ENCODE results near the gene FGF22.

Gene FGF22

GRCh38 chr19:593505-593904 is 46.2 kb upstream of the FGF22 start:
- H3K4me3 ChIP-seq (ENCODE audit: low read depth, low read length), result no peak overlapping the region
- no peak for DNase-seq (ENCODE audit: low read depth)
- TF ChIP-seq CTCF (IDR thresholded peaks at IDR 0.05; ENCODE audit: low read depth, low read length, missing control alignments), result no peak

- DNase-seq (ENCODE audit: low read depth), result no peak
- no peak for TF ChIP-seq CTCF (IDR thresholded peaks at IDR 0.05; ENCODE audit: low read depth, low read length, missing control alignments)
- no peak overlapping the region for H3K4me3 ChIP-seq (ENCODE audit: low read depth, low read length)
These were observed 45.3 kb upstream of the FGF22 start for GRCh38 chr19:594265-594870.

GRCh38 chr19:595326-596262 is 44.1 kb upstream of the FGF22 start:
- no peak for DNase-seq (ENCODE audit: low read depth)
- H3K4me3 ChIP-seq (ENCODE audit: low read depth, low read length), result no peak overlapping the region
- no peak for TF ChIP-seq CTCF (IDR thresholded peaks at IDR 0.05; ENCODE audit: low read depth, low read length, missing control alignments)

- no peak overlapping the region for H3K4me3 ChIP-seq (ENCODE audit: low read depth, low read length)
- TF ChIP-seq CTCF (IDR thresholded peaks at IDR 0.05; ENCODE audit: low read depth, low read length, missing control alignments), result no peak
- DNase-seq (ENCODE audit: low read depth), result no peak
These were observed 43.4 kb upstream of the FGF22 start for GRCh38 chr19:596263-596655.

- no peak for DNase-seq (ENCODE audit: low read depth)
- no peak overlapping the region for H3K4me3 ChIP-seq (ENCODE audit: low read depth, low read length)
- TF ChIP-seq CTCF (IDR thresholded peaks at IDR 0.05; ENCODE audit: low read depth, low read length, missing control alignments), result no peak
These were observed 42.0 kb upstream of the FGF22 start for GRCh38 chr19:597406-598315.

- no peak for DNase-seq (ENCODE audit: low read depth)
- no peak for TF ChIP-seq CTCF (IDR thresholded peaks at IDR 0.05; ENCODE audit: low read depth, low read length, missing control alignments)
- no peak overlapping the region for H3K4me3 ChIP-seq (ENCODE audit: low read depth, low read length)
These were observed 38.4 kb upstream of the FGF22 start for GRCh38 chr19:601310-601709.
